ENCODE results near the gene IFI16. TPM values are rescaled to one million over a fixed set of nuclear protein-coding genes. Genes with fewer than 3 reads are reported as not detected.
"Not testable (repeated sequence)": the region's sequence is repeated elsewhere in the genome, so short reads cannot be mapped to it uniquely, and the experiment has no call there.

Gene IFI16
- total RNA-seq, 1 experiment from 2014 or later, result 31.3 TPM

DNA sequence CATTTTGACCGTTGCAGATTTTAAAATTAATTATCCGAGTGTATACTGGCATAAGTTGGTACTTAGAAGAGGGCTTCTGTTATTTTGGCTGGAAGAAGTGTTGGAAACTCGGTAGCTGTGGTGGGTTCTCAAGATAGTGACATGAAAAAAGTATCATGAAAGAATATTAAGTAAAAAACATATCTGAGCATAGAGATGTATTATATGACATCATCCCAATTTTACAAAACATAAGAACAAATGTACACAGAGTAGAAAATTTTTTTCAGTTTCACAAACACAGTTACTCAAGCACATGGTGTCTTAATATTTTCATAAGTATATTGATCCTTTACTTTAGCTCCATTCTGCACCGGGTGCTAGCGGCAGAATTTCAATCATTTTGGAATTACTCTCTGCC, 684 bp downstream of the IFI16 start:
- H3K4me2 ChIP-seq, result no peak overlapping the region
- H4K20me1 ChIP-seq (ENCODE audit: insufficient read depth), result no peaks in the 10 kb centered on the region
- H3K79me2 ChIP-seq (ENCODE audit: low read depth), result no peaks in the 10 kb centered on the region
- H3K27me3 ChIP-seq (ENCODE audit: insufficient read depth, low read depth), result 0 out of 2 replicates have a peak, but pooled peaks cover 6% of the 10 kb centered on the region
- no TSS peak for BruUV-seq (replicated peaks)
- H3K36me3 ChIP-seq (ENCODE audit: low read depth), result no peaks in the 10 kb centered on the region
- intact Hi-C loops (cut with micrococcal nuclease; ENCODE audit: unreplicated experiment), result no loop called here
- H3K27ac ChIP-seq, result no peak overlapping the region
- POLR2A ChIA-PET (ENCODE audit: unreplicated experiment), result no interaction called here
- no peak for DNase-seq
- H2AFZ ChIP-seq, result no peak overlapping the region
- H3K4me3 ChIP-seq, result no peak overlapping the region
- no peaks in the 10 kb centered on the region for H3K4me1 ChIP-seq (replicated peaks; ENCODE audit: insufficient read depth)
- no peaks in the 10 kb centered on the region for H3K9me2 ChIP-seq (ENCODE audit: insufficient read depth)
- TF ChIP-seq EZH2 (IDR thresholded peaks at IDR 0.05; ENCODE audit: low read depth), result no peak
- TF ChIP-seq CTCF (conservative IDR thresholded peaks at IDR 0.05), result no peak
- H3K9me3 ChIP-seq (ENCODE audit: insufficient read depth, low read depth), result no peaks in the 10 kb centered on the region
- H3F3A ChIP-seq (ENCODE audit: insufficient read depth, low read depth), result no peaks in the 10 kb centered on the region; the same call in 1 of the 2 replicates
- CTCF ChIA-PET, result no interaction called here

DNA sequence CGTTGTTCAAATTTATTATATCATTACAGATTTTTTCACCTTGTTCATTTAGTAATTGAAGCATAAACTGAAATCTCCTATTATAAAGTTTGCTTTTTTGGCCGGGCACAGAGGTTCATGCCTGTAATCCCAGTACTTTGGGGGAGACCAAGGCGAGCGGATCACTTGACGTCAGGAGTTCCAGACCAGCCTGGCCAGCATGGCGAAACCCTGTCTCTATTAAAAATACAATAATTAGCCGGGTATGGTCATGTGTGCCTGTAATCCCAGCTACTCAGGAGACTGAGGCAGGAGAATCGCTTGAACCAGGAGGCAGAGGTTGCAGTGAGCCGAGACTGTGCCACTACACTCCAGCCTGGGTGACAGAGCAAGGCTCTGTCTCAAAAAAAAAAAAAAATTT, 1.3 kb downstream of the IFI16 start:
- H3K4me1 ChIP-seq (replicated peaks; ENCODE audit: insufficient read depth); H3K27ac ChIP-seq; H3K36me3 ChIP-seq (ENCODE audit: low read depth); H3K4me3 ChIP-seq; H4K20me1 ChIP-seq (ENCODE audit: insufficient read depth); H3K27me3 ChIP-seq (ENCODE audit: insufficient read depth, low read depth); CTCF ChIA-PET; H3K9me3 ChIP-seq (ENCODE audit: insufficient read depth, low read depth); H3F3A ChIP-seq (ENCODE audit: insufficient read depth, low read depth); POLR2A ChIA-PET (ENCODE audit: unreplicated experiment); H3K79me2 ChIP-seq (ENCODE audit: low read depth); H3K9me2 ChIP-seq (ENCODE audit: insufficient read depth); DNase-seq; H3K4me2 ChIP-seq; intact Hi-C loops (cut with micrococcal nuclease; ENCODE audit: unreplicated experiment); BruUV-seq (replicated peaks); H2AFZ ChIP-seq: not testable (repeated sequence)

- intact Hi-C loops (cut with micrococcal nuclease; ENCODE audit: unreplicated experiment), result no loop called here
- ChIA-PET POLR2A (ENCODE audit: unreplicated experiment) (no interaction called here), CTCF (no interaction called here)
- Histone ChIP-seq H3K4me1 (replicated peaks; ENCODE audit: insufficient read depth) (no peaks in the 10 kb centered on the region), H4K20me1 (ENCODE audit: insufficient read depth) (no peaks in the 10 kb centered on the region), H3K36me3 (ENCODE audit: low read depth) (no peaks in the 10 kb centered on the region), H3K27ac (no peak overlapping the region), H3K4me3 (no peak overlapping the region), H2AFZ (no peak overlapping the region), H3K79me2 (ENCODE audit: low read depth) (no peaks in the 10 kb centered on the region), H3K9me2 (ENCODE audit: insufficient read depth) (no peaks in the 10 kb centered on the region), H3K9me3 (ENCODE audit: insufficient read depth, low read depth) (no peaks in the 10 kb centered on the region), H3F3A (ENCODE audit: insufficient read depth, low read depth) (no peaks in the 10 kb centered on the region; the same call in 1 of the 2 replicates), H3K27me3 (ENCODE audit: insufficient read depth, low read depth) (0 out of 2 replicates have a peak, but pooled peaks cover under 1% of the 10 kb centered on the region), H3K4me2 (no peak overlapping the region)
- TF ChIP-seq CTCF (conservative IDR thresholded peaks at IDR 0.05), result no peak
- TF ChIP-seq EZH2 (IDR thresholded peaks at IDR 0.05; ENCODE audit: low read depth), result no peak
- DNase-seq, result no peak
- no TSS peak for BruUV-seq (replicated peaks)
These were observed 2.0 kb downstream of the IFI16 start for GRCh38 chr1:159011751-159012150.

GRCh38 chr1:159012495-159012894, 2.8 kb downstream of the IFI16 start:
- Histone ChIP-seq H3K79me2 (ENCODE audit: low read depth) (no peaks in the 10 kb centered on the region), H3F3A (ENCODE audit: insufficient read depth, low read depth) (no peaks in the 10 kb centered on the region; the same call in 1 of the 2 replicates), H3K4me3 (no peak overlapping the region), H3K27ac (no peak overlapping the region), H3K4me2 (no peak overlapping the region), H3K4me1 (replicated peaks; ENCODE audit: insufficient read depth) (no peaks in the 10 kb centered on the region), H3K27me3 (ENCODE audit: insufficient read depth, low read depth) (no peaks in the 10 kb centered on the region), H3K9me3 (ENCODE audit: insufficient read depth, low read depth) (no peaks in the 10 kb centered on the region), H3K36me3 (ENCODE audit: low read depth) (no peaks in the 10 kb centered on the region), H2AFZ (no peak overlapping the region), H4K20me1 (ENCODE audit: insufficient read depth) (no peaks in the 10 kb centered on the region), H3K9me2 (ENCODE audit: insufficient read depth) (no peaks in the 10 kb centered on the region)
- no peak for DNase-seq
- TF ChIP-seq CTCF (conservative IDR thresholded peaks at IDR 0.05) (no peak), EZH2 (IDR thresholded peaks at IDR 0.05; ENCODE audit: low read depth) (no peak)
- BruUV-seq (replicated peaks), result no TSS peak
- intact Hi-C loops (cut with micrococcal nuclease; ENCODE audit: unreplicated experiment), result no loop called here
- ChIA-PET POLR2A (ENCODE audit: unreplicated experiment) (no interaction called here), CTCF (no interaction called here)

Measured in PC-9 (cell line).